CD4-positive, alpha-beta T cell treated with Interleukin-15 for 4 hours (primary cell): ENCODE data around the gene KCTD11.

Experiments used
- DNase-seq: peaks from one replicate; pipeline ENCODE4 v3.0.0-alpha.2; 2020; ENCODE audit warnings: low spot score

Gene KCTD11

DNA sequence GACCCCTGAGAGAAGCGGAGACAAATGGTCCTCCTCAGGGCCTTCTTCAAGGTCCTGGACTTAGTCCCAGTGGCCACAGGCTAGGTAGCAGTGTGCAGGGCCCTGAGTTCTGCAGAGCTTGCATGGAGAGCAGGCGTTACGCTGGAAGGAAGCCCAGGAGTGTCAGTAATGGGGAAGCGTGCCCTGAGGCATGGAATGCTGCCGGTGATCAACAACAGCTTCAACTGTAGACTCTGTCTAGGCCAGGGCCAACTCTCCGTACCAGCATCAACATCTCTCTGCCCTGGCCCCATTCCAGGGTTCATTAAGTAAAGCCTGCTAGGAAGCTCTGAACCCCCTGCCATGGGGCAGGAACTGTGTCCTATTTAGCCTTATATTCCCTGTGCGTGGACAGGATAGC is 28.4 kb downstream of the KCTD11 start:
- no peak for DNase-seq

- DNase-seq = no peak
These were observed 29.1 kb downstream of the KCTD11 start, which contains the start of gene TNK1 for GRCh38 chr17:7380855-7381683. Gene TNK1, plus strand, starts transcription at chr17:7381089. Its CDS starts 1,838 bp downstream, at chr17:7382927.

GRCh38 chr17:7382901-7383300 is 30.9 kb downstream of the KCTD11 start:
- DNase-seq = no peak

DNA sequence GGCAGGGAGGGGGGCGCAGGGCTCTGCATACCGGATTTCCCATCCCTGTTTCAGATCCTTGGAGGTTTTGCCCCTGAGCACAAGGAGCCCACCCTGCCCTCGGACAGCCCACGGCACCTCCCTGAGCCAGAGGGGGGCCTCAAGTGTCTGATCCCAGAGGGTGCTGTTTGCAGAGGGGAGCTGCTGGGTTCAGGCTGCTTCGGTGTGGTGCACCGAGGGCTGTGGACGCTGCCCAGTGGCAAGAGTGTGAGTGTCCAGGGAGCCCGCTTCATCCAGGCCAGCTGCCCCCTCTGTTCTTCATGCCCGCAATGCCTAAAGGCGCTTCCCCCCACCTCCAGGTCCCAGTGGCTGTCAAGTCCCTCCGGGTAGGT is 31.4 kb downstream of the KCTD11 start:
- DNase-seq = no peak

DNA sequence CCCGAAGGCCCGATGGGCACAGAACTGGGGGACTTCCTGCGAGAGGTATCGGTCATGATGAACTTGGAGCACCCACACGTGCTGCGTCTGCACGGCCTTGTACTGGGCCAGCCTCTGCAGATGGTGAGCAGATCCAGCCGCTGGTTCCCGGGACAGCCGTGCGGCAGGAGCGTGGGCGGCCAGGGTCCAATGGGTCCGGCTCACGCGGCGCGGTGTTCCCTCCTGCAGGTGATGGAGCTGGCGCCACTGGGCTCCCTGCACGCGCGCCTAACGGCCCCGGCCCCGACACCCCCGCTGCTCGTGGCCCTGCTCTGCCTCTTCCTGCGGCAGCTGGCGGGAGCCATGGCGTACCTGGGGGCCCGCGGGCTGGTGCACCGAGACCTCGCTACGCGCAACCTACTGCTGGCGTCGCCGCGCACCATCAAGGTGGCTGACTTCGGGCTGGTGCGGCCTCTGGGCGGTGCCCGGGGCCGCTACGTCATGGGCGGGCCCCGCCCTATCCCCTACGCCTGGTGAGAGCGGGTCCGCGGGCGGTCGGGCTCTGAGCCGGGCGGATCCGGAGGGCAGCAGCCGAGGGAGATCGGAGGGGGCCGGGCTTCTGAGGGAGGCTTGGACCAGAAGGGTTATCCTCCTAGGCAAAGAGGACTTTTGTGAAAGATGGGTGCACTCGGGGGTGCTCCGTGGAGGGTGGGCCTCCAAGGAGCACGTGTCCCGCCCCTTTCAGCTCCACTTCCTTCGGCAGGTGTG is 32.0 kb downstream of the KCTD11 start:
- peak; percentile 74 for DNase-seq

DNA sequence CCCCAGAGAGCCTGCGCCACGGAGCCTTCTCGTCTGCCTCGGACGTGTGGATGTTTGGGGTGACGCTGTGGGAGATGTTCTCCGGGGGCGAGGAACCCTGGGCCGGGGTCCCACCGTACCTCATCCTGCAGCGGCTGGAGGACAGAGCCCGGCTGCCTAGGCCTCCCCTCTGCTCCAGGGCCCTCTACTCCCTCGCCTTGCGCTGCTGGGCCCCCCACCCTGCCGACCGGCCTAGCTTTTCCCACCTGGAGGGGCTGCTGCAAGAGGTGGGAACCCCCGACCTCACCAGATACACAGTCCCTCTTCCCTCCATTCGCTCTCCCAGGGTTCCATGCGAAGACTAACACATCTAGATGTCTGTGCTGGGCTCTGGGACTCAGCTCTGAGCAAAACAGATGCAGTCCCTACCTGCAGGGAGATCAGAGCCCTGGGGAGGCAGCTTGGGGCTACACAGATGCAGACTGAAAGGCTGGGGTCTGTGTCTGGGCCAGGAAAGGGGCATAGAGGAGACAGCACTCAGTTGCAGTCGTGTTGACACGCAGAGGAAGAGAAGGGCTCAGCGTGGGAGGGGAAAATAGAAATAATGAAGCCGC is 32.6 kb downstream of the KCTD11 start:
- DNase-seq = no peak

GRCh38 chr17:7388856-7389255 is 36.9 kb downstream of the KCTD11 start:
- no peak for DNase-seq

DNA sequence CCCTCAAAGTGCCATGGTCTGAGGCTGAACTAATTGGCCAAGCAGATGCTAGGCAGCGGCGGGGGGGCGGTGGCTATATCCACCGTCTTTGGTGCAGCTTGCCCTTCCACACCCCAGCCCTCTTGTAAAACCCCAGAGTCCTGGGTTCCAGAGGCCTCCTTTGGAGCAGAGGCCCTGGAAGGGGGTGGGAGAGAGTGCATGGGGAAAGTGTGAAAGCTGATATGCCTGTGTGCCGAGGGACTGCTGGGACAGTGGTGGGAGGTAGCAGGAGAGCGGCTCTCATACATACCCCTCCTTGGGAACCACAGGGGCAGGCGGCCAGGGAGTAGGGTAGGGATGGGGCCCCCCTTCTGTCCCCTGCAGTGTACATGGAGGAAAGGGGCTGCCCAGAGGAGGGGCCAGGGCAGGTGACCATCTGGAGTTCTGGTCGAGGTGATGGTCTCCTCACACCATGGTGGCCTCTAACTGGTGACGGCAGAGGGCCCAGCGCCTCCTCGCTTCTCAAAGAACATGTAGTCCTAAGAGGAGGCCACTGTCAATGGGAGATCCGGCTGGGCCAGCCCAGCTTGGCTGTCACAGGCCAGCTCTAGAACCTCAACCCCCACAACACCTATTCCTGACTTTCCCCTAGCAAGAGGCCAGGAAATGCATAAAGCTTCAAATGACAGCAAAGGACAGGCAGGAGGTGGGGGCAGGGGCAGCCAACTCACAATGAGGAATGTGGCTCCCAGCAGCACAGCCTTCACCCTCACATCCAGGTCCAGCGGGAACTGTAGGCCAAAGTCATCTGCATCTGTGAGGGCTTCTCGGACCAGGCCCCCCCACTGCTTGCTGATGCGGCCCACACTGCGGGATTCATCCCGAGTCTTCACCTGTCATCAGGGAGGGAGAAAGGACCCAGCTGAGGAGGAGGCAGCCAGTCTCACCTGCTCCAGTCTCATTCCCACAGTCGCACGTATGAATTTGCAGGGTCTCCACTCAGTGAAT is 38.3 kb downstream of the KCTD11 start:
- DNase-seq = no peak

- DNase-seq = no peak
These were observed 39.3 kb downstream of the KCTD11 start for GRCh38 chr17:7391307-7391706.

- no peak for DNase-seq
These were observed 41.0 kb downstream of the KCTD11 start for GRCh38 chr17:7392696-7393612.

DNA sequence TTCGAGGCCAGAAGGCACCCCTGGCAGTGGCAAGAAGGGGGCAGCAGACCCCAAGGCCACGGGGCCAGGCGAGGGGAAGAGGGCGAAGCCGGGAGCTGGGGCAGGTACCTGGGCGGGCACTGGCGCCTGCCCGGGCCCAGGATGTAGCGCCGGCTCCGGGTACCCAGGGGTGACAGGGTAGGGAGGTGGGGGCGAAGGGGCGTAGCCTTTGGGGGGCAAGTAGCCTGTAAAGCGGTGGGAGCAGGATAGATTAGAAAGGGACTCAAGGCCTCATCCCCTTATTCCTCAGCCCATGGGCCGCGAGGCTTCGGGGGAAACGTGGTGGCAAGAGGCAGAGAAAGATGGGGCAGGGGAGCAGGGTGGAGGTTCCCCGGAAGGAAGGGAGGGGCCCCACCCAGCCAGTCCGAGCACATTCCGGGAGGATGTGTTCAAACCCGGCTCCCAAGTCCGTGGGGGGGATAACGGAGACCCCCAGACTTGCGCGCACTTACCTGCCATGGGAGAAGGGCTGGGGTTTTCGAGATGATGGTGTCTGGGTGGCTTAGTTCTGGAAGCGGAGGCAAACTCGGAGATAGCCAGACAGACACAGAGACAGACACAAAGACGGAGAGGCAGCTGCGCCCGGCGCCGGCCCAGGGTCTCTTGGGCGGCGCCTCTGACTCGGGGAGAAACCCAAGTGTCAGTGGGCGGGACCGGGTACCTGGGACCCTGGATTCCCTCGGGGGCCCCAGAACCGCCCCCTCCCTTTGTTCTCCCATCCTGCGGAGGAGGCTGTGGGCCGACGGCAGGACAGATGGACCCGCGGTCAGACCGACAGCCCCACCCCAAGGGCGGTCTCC is 41.9 kb downstream of the KCTD11 start:
- DNase-seq = peak; percentile 62

- DNase-seq = peak; percentile 79
These were observed 42.7 kb downstream of the KCTD11 start, which contains the start of gene PLSCR3 for GRCh38 chr17:7394452-7395191. Gene PLSCR3, minus strand, starts transcription at chr17:7394525. Its CDS starts 415 bp downstream, at chr17:7394110.

DNA sequence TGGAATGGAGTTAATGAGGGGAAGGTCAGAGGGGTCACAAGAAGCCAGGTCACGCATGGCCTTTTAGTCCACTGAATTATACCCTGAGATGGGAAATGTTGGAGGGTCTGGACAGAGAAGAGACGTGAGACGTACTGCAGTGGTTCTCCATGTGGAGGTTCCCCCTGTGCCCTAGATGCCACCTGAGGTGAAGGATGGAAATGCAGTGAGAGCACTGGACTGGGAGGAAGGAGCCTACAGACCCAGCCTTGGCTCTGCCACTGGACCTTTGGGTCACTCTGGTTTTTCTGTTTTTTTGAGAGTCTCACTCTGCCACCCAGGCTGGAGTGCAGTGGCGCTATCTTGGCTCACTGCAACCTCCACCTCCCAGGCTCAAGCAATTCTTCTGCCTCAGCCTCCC is 44.2 kb downstream of the KCTD11 start:
- DNase-seq = no peak

- no peak for DNase-seq
These were observed 46.6 kb downstream of the KCTD11 start for GRCh38 chr17:7398612-7399011.

DNA sequence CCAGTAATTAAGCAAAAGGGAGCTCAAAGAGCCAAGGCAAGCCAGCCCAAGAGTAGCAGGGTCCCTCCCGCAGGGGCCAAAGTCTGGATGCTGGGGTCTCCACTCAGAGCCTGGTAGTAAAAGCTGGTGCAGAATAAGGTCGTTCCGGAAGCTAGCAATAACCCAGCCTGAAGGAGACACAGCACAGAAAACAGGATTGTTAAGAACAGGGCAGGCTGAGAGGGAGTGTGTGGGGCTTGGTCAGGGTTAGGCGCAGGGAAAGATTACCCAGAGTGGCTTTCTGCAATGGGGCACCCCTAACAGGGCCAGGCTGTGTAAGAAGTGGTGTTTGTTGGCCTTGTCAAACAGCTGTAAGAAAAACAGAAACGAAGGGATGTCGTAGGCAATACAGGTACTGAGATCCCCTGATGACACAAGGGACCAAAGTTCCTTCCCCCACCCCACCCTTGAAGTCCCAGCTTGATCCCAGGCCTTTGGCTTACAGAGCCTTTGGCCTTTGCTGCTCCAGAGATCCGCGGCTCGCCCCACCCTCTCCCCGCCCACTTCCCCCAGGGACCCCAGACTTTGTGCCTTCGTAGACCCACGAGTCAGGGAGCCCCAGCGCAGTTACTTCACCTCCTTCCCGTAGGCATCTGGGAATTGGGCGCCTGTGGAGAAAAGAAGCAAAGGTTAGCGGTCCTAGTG is 51.2 kb downstream of the KCTD11 start:
- no peak for DNase-seq

- no peak for DNase-seq
These were observed 51.7 kb downstream of the KCTD11 start for GRCh38 chr17:7403727-7403976.

- DNase-seq = peak; percentile 96
These were observed 52.2 kb downstream of the KCTD11 start, which contains the start of gene TMEM256 for GRCh38 chr17:7403977-7404736. Gene TMEM256, minus strand, starts transcription at chr17:7404097. Its CDS starts 13 bp downstream, at chr17:7404084.
